ENCODE data around the gene POU6F2. TPM values are rescaled to one million over a fixed set of nuclear protein-coding genes. Genes with fewer than 3 reads are reported as not detected.

POU6F2 gene
- total RNA-seq, 1 donor from 2014 or later = 9.2 TPM

DNA sequence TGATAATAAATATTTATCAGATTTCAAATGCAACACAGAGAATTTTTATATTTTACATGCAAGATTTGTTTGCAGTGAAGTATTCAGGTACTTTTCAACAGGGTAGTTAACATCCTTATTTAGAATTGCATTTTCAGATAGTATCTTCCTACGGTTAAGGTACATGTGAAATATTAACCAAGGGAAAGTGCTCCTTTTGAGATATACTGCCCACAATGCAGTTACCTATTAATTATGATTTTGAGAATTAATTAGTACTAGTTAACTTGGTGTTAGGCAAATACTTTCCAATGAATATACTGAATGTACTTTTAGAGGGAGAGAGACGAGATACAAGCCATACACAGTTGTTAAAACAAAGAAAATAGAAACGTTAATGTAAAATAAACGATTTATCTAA lies 382.3 kb downstream of the POU6F2 start:
- Mint-ChIP-seq H3K9me3 (peaks cover 5% of the 10 kb centered on the region), H3K27ac (no peak overlapping the region), H3K27me3 (ENCODE audit: low read depth) (peaks cover 58% of the 10 kb centered on the region), H3K36me3 (no peaks in the 10 kb centered on the region), H3K4me3 (no peak overlapping the region), H3K4me1 (no peaks in the 10 kb centered on the region)
- no peak for DNase-seq (ENCODE audit: low spot score in 2 of 2, unreplicated experiment in 2 of 2)
- TF ChIP-seq, protein P1, sequence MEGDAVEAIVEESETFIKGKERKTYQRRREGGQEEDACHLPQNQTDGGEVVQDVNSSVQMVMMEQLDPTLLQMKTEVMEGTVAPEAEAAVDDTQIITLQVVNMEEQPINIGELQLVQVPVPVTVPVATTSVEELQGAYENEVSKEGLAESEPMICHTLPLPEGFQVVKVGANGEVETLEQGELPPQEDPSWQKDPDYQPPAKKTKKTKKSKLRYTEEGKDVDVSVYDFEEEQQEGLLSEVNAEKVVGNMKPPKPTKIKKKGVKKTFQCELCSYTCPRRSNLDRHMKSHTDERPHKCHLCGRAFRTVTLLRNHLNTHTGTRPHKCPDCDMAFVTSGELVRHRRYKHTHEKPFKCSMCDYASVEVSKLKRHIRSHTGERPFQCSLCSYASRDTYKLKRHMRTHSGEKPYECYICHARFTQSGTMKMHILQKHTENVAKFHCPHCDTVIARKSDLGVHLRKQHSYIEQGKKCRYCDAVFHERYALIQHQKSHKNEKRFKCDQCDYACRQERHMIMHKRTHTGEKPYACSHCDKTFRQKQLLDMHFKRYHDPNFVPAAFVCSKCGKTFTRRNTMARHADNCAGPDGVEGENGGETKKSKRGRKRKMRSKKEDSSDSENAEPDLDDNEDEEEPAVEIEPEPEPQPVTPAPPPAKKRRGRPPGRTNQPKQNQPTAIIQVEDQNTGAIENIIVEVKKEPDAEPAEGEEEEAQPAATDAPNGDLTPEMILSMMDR (IDR thresholded peaks at IDR 0.05; ENCODE audit: unreplicated experiment) = no peak

- Mint-ChIP-seq H3K27me3 (ENCODE audit: low read depth) (peaks cover 59% of the 10 kb centered on the region), H3K36me3 (no peaks in the 10 kb centered on the region), H3K27ac (no peak overlapping the region), H3K4me1 (no peaks in the 10 kb centered on the region), H3K4me3 (no peak overlapping the region), H3K9me3 (peaks cover 5% of the 10 kb centered on the region)
- DNase-seq (ENCODE audit: low spot score in 2 of 2, unreplicated experiment in 2 of 2) = no peak
- TF ChIP-seq, protein P1 (IDR thresholded peaks at IDR 0.05; ENCODE audit: unreplicated experiment) = no peak
These were observed 383.1 kb downstream of the POU6F2 start for GRCh38 chr7:39360766-39361165.

DNA sequence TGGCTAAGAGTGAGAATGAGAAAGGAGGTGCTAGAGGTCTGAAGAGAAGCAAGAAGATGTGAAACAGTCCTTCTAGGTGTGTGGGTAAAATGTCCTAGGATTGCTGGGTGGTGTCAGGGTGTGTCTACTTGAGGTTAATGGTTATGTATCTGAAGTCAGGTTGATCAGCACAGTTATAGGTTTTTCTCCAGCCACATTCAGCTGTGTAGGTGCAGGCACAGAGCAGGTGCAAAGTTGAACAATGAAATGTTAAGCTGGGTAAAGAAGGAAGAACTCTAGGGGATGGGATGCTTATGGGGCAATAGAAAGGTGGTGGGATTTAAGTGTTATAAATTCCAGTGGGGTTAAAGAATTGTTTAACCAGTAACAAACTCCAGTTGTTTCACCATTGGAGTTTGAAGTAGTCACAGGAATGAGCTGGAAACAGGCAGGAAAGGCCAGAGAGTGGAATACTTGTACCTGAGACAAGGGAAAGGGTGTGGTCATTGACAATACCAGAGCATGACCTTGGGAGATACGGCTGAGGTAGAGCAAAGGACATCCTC lies 388.1 kb downstream of the POU6F2 start:
- TF ChIP-seq, protein P1 (IDR thresholded peaks at IDR 0.05; ENCODE audit: unreplicated experiment) = no peak
- H3K27me3 Mint-ChIP-seq (ENCODE audit: low read depth) = peaks cover 44% of the 10 kb centered on the region
- H3K9me3 Mint-ChIP-seq = peaks cover 14% of the 10 kb centered on the region
- no peak overlapping the region for H3K4me3 Mint-ChIP-seq
- no peaks in the 10 kb centered on the region for H3K4me1 Mint-ChIP-seq
- no peak for DNase-seq (ENCODE audit: low spot score in 2 of 2, unreplicated experiment in 2 of 2)
- H3K27ac Mint-ChIP-seq = no peak overlapping the region
- H3K36me3 Mint-ChIP-seq = no peaks in the 10 kb centered on the region

DNA sequence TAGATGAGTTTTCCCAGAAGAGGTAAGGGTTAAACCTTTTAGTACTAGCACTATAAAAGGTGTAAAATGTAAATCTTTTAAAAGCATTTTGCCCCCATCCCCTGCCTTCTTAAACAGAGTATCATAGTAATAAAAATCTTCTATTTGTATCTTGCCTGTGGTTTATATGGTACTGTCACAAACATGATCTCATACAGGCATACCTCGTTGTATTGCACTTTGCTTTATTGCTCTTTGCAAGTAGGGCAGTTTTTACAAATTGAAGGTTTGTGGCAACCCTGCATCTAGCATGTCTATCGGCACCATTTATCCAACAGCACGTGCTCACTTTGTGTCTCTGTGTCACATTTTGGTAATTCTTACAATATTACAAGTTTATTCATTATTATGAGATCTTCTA lies 389.7 kb downstream of the POU6F2 start:
- Mint-ChIP-seq H3K27me3 (ENCODE audit: low read depth) (peaks cover 33% of the 10 kb centered on the region), H3K4me3 (no peak overlapping the region), H3K9me3 (peaks cover 16% of the 10 kb centered on the region), H3K27ac (no peak overlapping the region), H3K36me3 (no peaks in the 10 kb centered on the region), H3K4me1 (no peaks in the 10 kb centered on the region)
- no peak for DNase-seq (ENCODE audit: low spot score in 2 of 2, unreplicated experiment in 2 of 2)
- TF ChIP-seq, protein P1 (IDR thresholded peaks at IDR 0.05; ENCODE audit: unreplicated experiment) = no peak

GRCh38 chr7:39367943-39368342 lies 390.2 kb downstream of the POU6F2 start:
- TF ChIP-seq, protein P1 (IDR thresholded peaks at IDR 0.05; ENCODE audit: unreplicated experiment) = no peak
- Mint-ChIP-seq H3K9me3 (peaks cover 16% of the 10 kb centered on the region), H3K36me3 (no peaks in the 10 kb centered on the region), H3K27me3 (ENCODE audit: low read depth) (peaks cover 28% of the 10 kb centered on the region), H3K4me3 (no peak overlapping the region), H3K27ac (no peak overlapping the region), H3K4me1 (no peaks in the 10 kb centered on the region)
- DNase-seq (ENCODE audit: low spot score in 2 of 2, unreplicated experiment in 2 of 2) = no peak

DNA sequence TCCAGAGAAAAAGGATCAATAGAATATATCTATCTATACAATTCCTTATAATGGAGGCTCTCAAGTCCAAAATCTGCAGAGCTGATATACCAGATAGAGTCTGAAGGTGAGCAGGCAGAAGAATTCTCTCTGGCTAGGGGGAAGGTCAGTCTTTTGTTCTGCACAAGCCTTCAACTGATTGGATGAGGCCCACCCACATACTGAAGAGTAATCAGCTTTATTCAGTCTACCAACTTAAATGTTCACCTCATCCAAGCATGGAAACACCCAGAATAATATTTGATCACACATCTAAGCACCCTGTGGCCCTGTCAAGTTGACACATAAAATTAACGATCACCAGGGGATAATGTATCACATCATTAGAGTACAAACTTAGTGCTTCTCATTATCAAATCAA lies 394.7 kb downstream of the POU6F2 start:
- H3K36me3 Mint-ChIP-seq = no peaks in the 10 kb centered on the region
- no peak overlapping the region for H3K4me3 Mint-ChIP-seq
- H3K9me3 Mint-ChIP-seq = peaks cover 11% of the 10 kb centered on the region
- TF ChIP-seq, protein P1 (IDR thresholded peaks at IDR 0.05; ENCODE audit: unreplicated experiment) = no peak
- no peaks in the 10 kb centered on the region for H3K4me1 Mint-ChIP-seq
- H3K27me3 Mint-ChIP-seq (ENCODE audit: low read depth) = peaks cover 9% of the 10 kb centered on the region
- DNase-seq (ENCODE audit: low spot score in 2 of 2, unreplicated experiment in 2 of 2) = no peak
- no peak overlapping the region for H3K27ac Mint-ChIP-seq

All from mesothelial cell of epicardium (in vitro differentiated cells).